ENCODE data around the gene BICD1. TPM values are rescaled to one million over a fixed set of nuclear protein-coding genes. Genes with fewer than 3 reads are reported as not detected.

Gene BICD1
- total RNA-seq, 1 experiment from 2014 or later: 45.6 TPM

DNA sequence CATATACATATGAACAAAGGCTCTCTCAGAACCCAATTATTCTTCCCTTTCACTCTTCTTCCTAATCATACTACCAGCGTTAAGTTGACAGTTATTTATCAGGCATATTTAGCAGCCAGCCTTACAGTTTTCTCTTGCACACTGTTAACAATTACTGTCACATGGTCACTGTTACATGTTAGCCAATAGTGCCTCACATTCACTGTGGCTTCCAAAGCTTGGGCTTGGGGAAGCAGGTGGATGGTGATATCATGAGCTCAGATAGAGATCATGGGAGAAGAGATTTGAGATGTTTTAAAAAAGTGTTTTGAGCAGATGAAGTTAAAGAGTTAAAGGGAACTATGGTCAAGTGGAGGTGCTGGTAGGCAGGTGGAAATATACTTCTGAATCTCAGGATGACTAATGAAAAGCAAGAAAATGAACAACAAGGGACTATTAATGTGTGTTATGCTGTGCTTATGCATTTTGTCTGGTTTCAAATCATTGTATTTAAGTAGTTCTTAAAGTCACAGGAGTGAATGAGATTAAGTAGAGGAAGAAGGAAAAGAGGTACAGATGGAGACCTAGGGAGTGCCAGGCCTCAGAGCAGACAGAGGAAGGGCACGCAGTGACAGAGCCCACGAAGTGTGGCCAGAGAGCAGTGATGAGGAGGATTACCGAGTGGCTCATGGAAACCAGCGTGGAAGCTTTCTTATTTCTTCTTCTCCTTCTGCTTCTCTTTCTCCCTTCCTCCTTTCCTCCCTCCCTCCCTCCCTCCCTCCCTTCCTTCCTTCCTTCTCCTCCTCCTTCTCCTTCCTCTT lies 39.6 kb downstream of the BICD1 start:
- TF ChIP-seq, protein P1, sequence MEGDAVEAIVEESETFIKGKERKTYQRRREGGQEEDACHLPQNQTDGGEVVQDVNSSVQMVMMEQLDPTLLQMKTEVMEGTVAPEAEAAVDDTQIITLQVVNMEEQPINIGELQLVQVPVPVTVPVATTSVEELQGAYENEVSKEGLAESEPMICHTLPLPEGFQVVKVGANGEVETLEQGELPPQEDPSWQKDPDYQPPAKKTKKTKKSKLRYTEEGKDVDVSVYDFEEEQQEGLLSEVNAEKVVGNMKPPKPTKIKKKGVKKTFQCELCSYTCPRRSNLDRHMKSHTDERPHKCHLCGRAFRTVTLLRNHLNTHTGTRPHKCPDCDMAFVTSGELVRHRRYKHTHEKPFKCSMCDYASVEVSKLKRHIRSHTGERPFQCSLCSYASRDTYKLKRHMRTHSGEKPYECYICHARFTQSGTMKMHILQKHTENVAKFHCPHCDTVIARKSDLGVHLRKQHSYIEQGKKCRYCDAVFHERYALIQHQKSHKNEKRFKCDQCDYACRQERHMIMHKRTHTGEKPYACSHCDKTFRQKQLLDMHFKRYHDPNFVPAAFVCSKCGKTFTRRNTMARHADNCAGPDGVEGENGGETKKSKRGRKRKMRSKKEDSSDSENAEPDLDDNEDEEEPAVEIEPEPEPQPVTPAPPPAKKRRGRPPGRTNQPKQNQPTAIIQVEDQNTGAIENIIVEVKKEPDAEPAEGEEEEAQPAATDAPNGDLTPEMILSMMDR (IDR thresholded peaks at IDR 0.05; ENCODE audit: unreplicated experiment): no peak
- no peaks in the 10 kb centered on the region for H3K9me3 Mint-ChIP-seq (ENCODE audit: low read depth, unreplicated experiment)
- intact Hi-C loops (cut with micrococcal nuclease; ENCODE audit: unreplicated experiment): no loop called here
- no peaks in the 10 kb centered on the region for H3K4me1 Mint-ChIP-seq (ENCODE audit: low read depth, unreplicated experiment)
- no peaks in the 10 kb centered on the region for H3K27me3 Mint-ChIP-seq (ENCODE audit: unreplicated experiment)
- CTCF ChIA-PET: interaction anchor here (0.7 kb wide), 1 partner anchor 12 kb away, joined by 3 read pairs; no protein-coding TSS in a partner anchor
- no peak for DNase-seq
- H3K36me3 Mint-ChIP-seq (ENCODE audit: insufficient read depth, unreplicated experiment): peaks cover 5% of the 10 kb centered on the region
- no TSS peak for BruUV-seq (replicated peaks)
- H3K4me3 Mint-ChIP-seq (ENCODE audit: low read depth, unreplicated experiment): no peak overlapping the region
- no peak overlapping the region for H3K27ac Mint-ChIP-seq (ENCODE audit: unreplicated experiment)

DNA sequence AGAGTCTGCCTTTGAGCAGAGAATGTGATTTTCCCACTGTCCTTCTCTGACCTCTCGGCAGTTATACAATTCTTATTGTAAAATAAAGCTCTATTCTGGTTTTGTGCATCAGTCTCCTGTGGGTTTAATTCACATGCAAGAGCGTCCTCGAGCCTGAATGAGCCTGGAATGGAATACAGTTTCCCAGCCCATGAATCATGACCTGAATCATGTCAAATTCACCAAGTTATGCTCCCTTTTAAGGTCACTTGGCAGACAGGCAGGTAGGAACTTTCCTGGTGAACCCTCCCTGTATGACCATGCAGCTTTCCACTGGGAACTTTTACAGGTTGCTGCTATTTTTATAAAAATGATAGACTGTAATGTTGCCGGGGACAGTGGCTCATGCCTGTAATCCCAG lies 41.7 kb downstream of the BICD1 start:
- no peak overlapping the region for H3K27ac Mint-ChIP-seq (ENCODE audit: unreplicated experiment)
- CTCF ChIA-PET: no interaction called here
- DNase-seq: no peak
- no peaks in the 10 kb centered on the region for H3K9me3 Mint-ChIP-seq (ENCODE audit: low read depth, unreplicated experiment)
- H3K4me1 Mint-ChIP-seq (ENCODE audit: low read depth, unreplicated experiment): no peaks in the 10 kb centered on the region
- no TSS peak for BruUV-seq (replicated peaks)
- intact Hi-C loops (cut with micrococcal nuclease; ENCODE audit: unreplicated experiment): no loop called here
- peaks cover 5% of the 10 kb centered on the region for H3K36me3 Mint-ChIP-seq (ENCODE audit: insufficient read depth, unreplicated experiment)
- no peak overlapping the region for H3K4me3 Mint-ChIP-seq (ENCODE audit: low read depth, unreplicated experiment)
- TF ChIP-seq, protein P1 (IDR thresholded peaks at IDR 0.05; ENCODE audit: unreplicated experiment): no peak
- H3K27me3 Mint-ChIP-seq (ENCODE audit: unreplicated experiment): no peaks in the 10 kb centered on the region

GRCh38 chr12:32149489-32149888 lies 42.8 kb downstream of the BICD1 start:
- Mint-ChIP-seq H3K27me3 (ENCODE audit: unreplicated experiment) (no peaks in the 10 kb centered on the region), H3K9me3 (ENCODE audit: low read depth, unreplicated experiment) (no peaks in the 10 kb centered on the region), H3K4me3 (ENCODE audit: low read depth, unreplicated experiment) (no peak overlapping the region), H3K27ac (ENCODE audit: unreplicated experiment) (no peak overlapping the region), H3K4me1 (ENCODE audit: low read depth, unreplicated experiment) (no peaks in the 10 kb centered on the region), H3K36me3 (ENCODE audit: insufficient read depth, unreplicated experiment) (peaks cover 5% of the 10 kb centered on the region)
- no TSS peak for BruUV-seq (replicated peaks)
- no peak for DNase-seq
- CTCF ChIA-PET: no interaction called here
- intact Hi-C loops (cut with micrococcal nuclease; ENCODE audit: unreplicated experiment): no loop called here
- TF ChIP-seq, protein P1 (IDR thresholded peaks at IDR 0.05; ENCODE audit: unreplicated experiment): no peak

DNA sequence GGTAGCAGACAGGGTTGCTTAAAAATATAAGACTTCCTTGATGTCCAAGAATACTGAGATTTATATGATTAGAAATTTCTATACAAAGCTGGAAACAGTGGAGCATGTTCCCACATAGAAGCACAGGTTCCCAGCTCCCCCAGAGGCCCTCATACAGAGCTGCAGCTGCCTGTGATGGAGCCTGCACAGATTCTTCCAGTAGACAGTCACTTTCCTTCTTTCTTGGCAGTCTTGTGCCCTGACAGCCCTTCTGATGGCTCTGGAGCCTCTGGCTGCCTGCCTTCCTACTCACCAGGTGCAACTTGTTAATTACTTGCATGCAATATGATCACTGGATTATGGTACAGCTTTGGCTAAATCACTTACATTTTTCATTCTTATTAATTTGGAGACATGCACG lies 44.4 kb downstream of the BICD1 start:
- TF ChIP-seq, protein P1 (IDR thresholded peaks at IDR 0.05; ENCODE audit: unreplicated experiment): no peak
- intact Hi-C loops (cut with micrococcal nuclease; ENCODE audit: unreplicated experiment): no loop called here
- CTCF ChIA-PET: no interaction called here
- H3K27me3 Mint-ChIP-seq (ENCODE audit: unreplicated experiment): no peaks in the 10 kb centered on the region
- no peaks in the 10 kb centered on the region for H3K4me1 Mint-ChIP-seq (ENCODE audit: low read depth, unreplicated experiment)
- BruUV-seq (replicated peaks): no TSS peak
- H3K36me3 Mint-ChIP-seq (ENCODE audit: insufficient read depth, unreplicated experiment): peaks cover 5% of the 10 kb centered on the region
- no peaks in the 10 kb centered on the region for H3K9me3 Mint-ChIP-seq (ENCODE audit: low read depth, unreplicated experiment)
- no peak overlapping the region for H3K4me3 Mint-ChIP-seq (ENCODE audit: low read depth, unreplicated experiment)
- no peak overlapping the region for H3K27ac Mint-ChIP-seq (ENCODE audit: unreplicated experiment)
- no peak for DNase-seq
